GM18511 (cell line): ENCODE measurements around the gene USP13.
"Not testable (repeated sequence)": the region's sequence is repeated elsewhere in the genome, so short reads cannot be mapped to it uniquely, and the experiment has no call there.

Source experiments
- ATAC-seq: cut with Tn5 transposase; IDR thresholded peaks from one replicate; pipeline ENCODE4 v1.9.1; 2021; ENCODE audit warnings: mild to moderate bottlenecking, moderate library complexity; ENCODE audit not compliant: unreplicated experiment

USP13 gene

DNA sequence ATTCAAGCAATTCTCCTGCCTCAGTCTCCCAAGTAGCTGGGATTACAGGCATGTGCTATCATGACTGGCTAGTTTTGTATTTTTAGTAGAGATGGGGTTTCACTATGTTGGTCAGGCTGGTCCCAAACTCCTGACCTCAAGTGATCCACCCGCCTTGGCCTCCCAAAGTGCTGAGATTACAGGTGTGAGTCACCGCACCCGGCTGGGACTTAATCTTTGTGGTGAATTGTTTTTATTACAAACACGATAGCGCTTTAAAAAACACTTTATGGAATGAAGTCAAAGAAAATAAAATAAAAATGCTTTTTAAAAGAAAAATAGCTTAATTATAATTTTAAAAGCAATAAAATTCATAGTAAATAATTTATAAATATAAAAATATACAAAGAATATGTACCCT, 130.0 kb downstream of the USP13 start:
- ATAC-seq: not testable (repeated sequence)

GRCh38 chr3:179788996-179789395, 136.2 kb downstream of the USP13 start:
- ATAC-seq: no peak

GRCh38 chr3:179791793-179792192, 139.0 kb downstream of the USP13 start:
- no peak for ATAC-seq

GRCh38 chr3:179794355-179794754, 141.5 kb downstream of the USP13 start:
- no peak for ATAC-seq

DNA sequence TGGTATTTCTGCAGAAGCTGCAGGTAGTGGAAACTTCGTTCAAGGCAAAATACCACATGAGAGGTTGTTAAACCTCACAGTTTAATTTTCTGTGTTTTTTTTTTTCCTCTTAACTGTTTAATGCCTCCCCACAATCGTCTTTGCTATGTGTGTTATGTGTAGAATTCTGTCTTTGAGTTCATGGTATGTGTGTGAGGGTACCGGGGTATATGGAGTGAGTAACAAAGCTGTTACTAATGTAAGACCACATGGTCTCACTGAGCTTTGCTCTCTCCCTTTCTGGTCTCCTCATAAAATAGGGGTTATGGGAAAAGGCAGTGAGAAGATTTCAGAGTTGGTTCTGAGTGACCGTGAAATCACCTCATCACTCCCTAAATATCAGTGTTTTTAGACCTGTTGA, 143.6 kb downstream of the USP13 start:
- no peak for ATAC-seq

DNA sequence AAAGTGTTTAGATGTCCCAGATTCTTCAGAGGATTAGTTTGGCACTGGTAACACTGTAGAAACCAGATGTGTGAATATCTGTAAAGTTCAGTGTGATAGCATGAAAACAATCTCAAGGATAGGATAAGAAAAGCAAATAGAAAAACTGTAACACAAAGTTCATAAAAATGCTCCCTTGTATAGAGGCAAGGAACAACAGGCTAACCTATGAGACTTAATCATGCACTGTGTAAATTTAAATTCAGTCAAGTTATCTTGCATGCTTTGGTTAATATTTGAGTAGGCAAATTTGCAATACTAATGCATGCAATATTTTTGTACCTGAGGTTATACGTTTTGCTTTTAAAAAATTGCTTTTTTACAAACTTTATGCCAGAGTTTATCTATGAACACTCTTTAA, 144.4 kb downstream of the USP13 start:
- ATAC-seq: no peak

- no peak for ATAC-seq
Measured at GRCh38 chr3:179801263-179801662, 148.4 kb downstream of the USP13 start.

GRCh38 chr3:179801856-179802255, 149.0 kb downstream of the USP13 start:
- no peak for ATAC-seq

DNA sequence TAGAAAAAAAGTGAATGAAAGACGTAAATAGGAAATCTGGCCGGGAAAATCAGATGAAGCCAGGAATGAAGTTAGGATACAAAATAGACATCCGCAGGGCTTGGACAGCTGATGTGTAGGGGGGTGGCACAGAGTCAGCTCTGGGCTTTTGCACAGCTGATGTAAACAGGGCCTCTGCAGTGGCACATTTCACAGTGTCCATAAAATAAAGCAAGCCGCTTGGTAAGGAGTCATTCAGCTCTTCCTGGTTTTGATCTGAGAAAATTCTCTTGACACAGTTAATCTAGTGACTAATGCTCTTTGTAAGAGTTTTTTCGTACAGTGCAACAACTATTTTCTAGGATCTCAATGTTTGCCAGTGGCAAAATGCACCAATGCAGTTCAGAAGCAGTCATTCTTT, 153.3 kb downstream of the USP13 start:
- no peak for ATAC-seq

- ATAC-seq: no peak
Measured at GRCh38 chr3:179807588-179807987, 154.7 kb downstream of the USP13 start.

GRCh38 chr3:179809639-179810038, 156.8 kb downstream of the USP13 start:
- ATAC-seq: no peak

DNA sequence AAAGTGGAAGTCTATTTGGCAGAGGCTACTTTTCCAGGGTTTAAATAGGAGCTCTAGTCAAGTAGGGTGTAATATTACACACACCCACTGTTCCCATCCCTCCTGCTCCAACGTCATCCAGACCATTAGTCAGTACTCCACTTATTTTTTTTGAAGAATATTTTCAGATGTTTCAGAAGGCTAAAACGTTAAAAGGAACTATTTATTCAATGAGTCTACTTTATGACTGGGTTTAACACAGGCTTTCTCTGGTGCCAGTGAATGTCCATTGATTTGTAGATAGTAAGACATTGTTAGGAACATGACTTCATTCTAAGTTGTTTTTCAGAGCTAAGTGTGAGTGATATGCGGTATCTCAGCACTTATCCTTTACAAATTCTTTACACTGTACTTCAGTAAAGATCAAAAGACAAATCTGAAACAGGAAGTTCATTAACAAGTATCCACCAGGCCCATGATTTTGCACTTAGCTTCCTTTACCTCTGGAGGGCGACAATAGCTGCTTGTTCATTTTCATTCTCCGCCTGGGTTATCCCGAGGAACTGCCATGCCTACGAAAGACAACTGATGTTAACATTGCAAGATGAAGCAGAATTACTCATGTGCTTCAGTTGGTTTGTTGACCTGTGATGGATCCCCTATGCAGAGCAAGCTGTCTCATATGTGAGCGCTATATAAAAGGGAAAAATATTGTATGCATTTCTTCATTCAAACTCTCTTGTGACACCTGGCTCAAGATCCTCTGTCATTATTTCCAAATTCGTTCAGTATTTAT, 158.7 kb downstream of the USP13 start:
- ATAC-seq: peak; percentile 93

- ATAC-seq: no peak
Measured at GRCh38 chr3:179812096-179812382, 159.2 kb downstream of the USP13 start.

GRCh38 chr3:179819379-179819778, 166.5 kb downstream of the USP13 start:
- no peak for ATAC-seq

DNA sequence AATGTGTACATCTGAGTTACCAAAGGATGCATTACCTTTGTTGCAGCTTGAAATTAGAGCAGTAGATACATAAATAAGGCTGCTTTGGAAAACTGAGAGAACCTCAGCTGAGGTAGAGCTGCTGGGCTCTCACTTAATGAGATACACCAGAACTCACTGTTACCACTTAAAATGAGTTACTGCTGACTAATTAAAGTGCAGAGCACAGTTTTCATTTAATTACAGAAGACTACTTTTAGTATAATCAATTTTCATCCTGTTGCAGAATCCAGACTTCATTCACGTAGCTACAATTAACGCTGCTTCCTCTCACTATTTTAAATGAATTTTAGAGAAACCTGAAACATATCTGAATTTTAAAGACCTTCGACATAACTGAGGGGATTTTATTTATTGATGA, 169.5 kb downstream of the USP13 start:
- no peak for ATAC-seq

DNA sequence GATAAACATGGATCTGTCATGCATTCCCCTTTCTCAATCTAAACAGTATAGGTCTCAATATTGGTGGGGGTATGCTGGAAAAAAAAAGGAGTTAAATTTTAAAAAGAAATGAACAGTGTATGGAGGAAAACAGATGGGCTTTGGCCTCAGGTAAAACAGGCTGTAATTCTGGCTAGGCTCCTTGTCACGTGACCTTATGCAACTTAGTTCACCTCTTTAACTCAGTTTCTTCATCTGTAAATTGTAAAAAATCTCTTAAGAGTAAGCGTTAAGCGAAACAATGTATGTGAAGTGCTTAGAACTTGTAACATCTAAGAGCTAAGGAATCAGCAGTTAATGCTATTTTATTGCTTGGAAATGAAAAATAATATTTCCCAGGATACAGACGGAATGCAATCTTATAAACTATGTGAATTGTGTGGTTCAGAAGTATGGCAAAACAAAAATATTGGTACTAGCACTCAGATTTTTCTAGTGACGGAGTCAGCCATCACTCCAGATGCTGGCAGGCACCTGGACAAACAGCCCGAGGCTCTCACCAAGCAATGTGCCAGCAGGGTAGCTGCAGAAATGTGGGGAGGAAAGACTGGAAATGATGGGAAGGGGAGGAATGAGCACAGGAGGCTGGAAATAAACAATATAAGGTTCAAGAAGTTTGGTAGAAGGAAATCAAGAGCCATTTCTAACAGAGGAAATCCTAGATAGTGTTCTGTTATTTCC, 172.8 kb downstream of the USP13 start:
- ATAC-seq: no peak

DNA sequence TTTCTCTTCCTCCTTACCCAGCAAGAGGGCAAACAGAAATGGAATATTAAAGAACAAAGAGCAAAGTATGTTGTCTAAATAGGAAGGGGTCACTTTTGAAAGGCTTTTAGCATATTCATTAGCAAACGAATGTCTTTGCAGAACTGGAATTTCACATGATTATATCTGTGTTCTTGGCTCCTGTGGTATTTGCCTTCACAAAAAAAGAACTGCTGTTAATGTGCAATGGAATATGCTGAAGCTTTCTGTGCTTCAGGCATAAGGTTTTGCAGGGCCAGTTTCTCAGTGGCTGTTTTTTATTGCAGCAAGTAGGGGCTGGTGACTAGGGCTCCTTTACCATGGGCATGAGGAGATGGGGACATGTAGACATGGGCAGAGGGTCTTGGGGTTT, 173.4 kb downstream of the USP13 start:
- ATAC-seq: no peak

DNA sequence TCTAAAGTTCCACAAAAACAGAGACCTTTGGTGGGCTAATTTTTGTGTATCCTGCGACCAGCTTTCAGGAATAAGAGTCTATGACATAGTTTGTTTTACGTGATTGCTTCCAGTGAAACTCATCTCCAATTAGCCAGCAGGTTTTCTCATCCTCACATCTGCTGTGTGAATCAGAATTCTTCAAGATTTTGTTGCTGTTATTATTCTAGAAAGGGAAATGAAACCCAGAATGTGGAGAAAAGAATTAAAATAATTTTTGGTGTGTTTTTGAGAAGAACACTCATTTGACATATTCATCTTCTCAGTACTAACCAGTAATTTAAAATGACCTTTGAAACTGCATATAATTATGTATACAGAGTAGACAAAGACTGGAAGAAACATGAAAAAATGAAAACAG, 175.9 kb downstream of the USP13 start:
- ATAC-seq: no peak

DNA sequence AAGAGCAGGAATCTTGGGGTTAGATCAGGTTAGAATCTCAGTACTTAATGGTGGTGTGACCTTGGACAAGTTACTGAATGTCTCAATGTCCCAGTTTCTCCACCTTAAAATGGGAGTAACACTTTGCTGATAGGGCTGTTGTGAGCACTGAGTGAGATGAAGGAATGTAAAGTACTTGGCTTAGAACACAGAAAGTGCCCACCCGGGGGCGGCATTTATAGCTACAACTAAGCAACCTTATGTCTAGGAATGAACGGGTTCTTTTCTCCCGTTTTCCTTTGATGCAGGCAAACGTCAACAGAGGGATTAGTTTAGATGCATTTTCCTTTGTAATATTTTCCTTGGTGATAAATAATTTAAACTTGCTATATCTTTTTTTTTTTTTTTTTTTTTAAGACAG, 176.6 kb downstream of the USP13 start:
- ATAC-seq: no peak

DNA sequence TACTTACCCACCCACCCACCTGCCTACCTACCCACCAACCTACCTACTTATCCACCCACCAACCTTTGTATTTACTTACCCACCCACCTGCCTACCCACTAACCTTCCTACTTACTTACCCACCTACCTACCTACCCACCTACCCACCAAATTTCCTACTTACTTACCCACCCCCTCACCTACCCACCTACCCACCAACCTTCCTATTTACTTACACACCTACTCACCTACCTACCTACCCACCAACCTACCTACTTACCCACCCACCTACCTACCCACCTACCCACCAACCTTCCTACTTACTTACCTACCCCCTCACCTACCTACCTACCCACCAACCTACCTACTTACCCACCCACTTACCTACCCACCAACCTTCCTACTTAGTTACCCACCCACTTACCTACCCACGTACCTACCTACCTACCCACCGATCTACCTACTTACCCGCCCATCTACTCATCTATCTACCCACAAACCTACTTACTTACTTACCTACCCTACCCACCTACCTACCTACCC, 179.6 kb downstream of the USP13 start:
- no peak for ATAC-seq

GRCh38 chr3:179833294-179833693, 180.5 kb downstream of the USP13 start:
- ATAC-seq: no peak

- no peak for ATAC-seq
Measured at GRCh38 chr3:179837374-179837773, 184.5 kb downstream of the USP13 start.
